ENCODE measurements around the gene RADIL.

GRCh38 chr7:4866528-4867496, 16.7 kb downstream of the RADIL start:
- TF ChIP-seq EZH2 (IDR thresholded peaks at IDR 0.05; ENCODE audit: low read length, unreplicated experiment) (no peak), CTCF (conservative IDR thresholded peaks at IDR 0.05; ENCODE audit: low read depth, low read length) (no peak)

Data from PC-3 (cell line).